IMR-90 (cell line): ENCODE results near the gene TVP23A. TPM values are rescaled to one million over a fixed set of nuclear protein-coding genes. Genes with fewer than 3 reads are reported as not detected.

Experiments
- ATAC-seq: fragments of 200-7000 bp; cut with Tn5 transposase; 2 replicates; pipeline ENCODE4 v1.9.1; 2020; ENCODE audit warnings: low read depth, mild to moderate bottlenecking, moderate library complexity
- BruUV-seq: library from RNA; stranded (reverse); fragments of 400-500 nt; replicated peaks from 2 replicates; lab custom pipeline; 2021; lab: Mats Ljungman, UMichigan
- CTCF ChIA-PET: fragments of 300-600 bp; formaldehyde crosslinking; extraction: SDS; loops from one replicate; lab custom pipeline; 2021; ENCODE audit warnings: antibody characterized with exemption; lab: Yijun Ruan, JAX
- POLR2A ChIA-PET: fragments of 300-600 bp; sonication (Branson Sonifier 250); formaldehyde crosslinking; loops from one replicate; lab custom pipeline; 2022; ENCODE audit warnings: antibody characterized with exemption; ENCODE audit not compliant: unreplicated experiment; lab: Charles Lee
- DNase-seq: peaks from one replicate; pipeline ENCODE4 v3.0.0; 2013
- H2AFZ ChIP-seq: replicated peaks from 2 replicates; pipeline ENCODE3; 2013; ENCODE audit warnings: low read length, mild to moderate bottlenecking; ENCODE audit not compliant: poor library complexity
- H2AK5ac ChIP-seq: 2 replicates; pipeline ENCODE4 v1.6.1; 2013; ENCODE audit warnings: low read depth, low read length, inconsistent platforms
- H2AK9ac ChIP-seq: replicated peaks from 2 replicates; pipeline ENCODE3; 2013; ENCODE audit warnings: mild to moderate bottlenecking, low read depth, low read length, moderate library complexity; ENCODE audit not compliant: poor library complexity
- H2BK120ac ChIP-seq: 2 replicates; pipeline ENCODE4 v1.6.1; 2013; ENCODE audit warnings: low read depth, low read length, inconsistent platforms
- H2BK15ac ChIP-seq: 3 replicates; pipeline ENCODE4 v1.6.1; 2013; ENCODE audit warnings: low read depth, low read length, inconsistent platforms
- H2BK20ac ChIP-seq: 2 replicates; pipeline ENCODE4 v1.6.1; 2013; ENCODE audit warnings: low read depth, mild to moderate bottlenecking, inconsistent platforms, low read length, moderate library complexity
- H2BK5ac ChIP-seq: 2 replicates; pipeline ENCODE4 v1.6.1; 2013; ENCODE audit warnings: mild to moderate bottlenecking, low read depth, low read length, inconsistent platforms; ENCODE audit not compliant: poor library complexity, severe bottlenecking
- H3K14ac ChIP-seq: replicated peaks from 2 replicates; pipeline ENCODE4 v1.6.1; 2013; ENCODE audit warnings: low read depth, low read length, inconsistent platforms
- H3K18ac ChIP-seq: 2 replicates; pipeline ENCODE4 v1.6.1; 2013; ENCODE audit warnings: low read depth, low read length, control low read depth
- H3K23ac ChIP-seq: 2 replicates; pipeline ENCODE4 v1.6.1; 2013; ENCODE audit warnings: low read depth, low read length, inconsistent platforms
- H3K27ac ChIP-seq: 2 replicates; pipeline ENCODE4 v1.5.1; 2013; ENCODE audit warnings: mild to moderate bottlenecking, control low read depth, low read length; ENCODE audit not compliant: insufficient read depth
- H3K27me3 ChIP-seq: 2 replicates; pipeline ENCODE4 v1.6.1; 2013; ENCODE audit warnings: low read length; ENCODE audit not compliant: control insufficient read depth, insufficient read depth
- H3K36me3 ChIP-seq: 2 replicates; pipeline ENCODE4 v1.6.1; 2013; ENCODE audit warnings: low read length, mixed read lengths; ENCODE audit not compliant: control insufficient read depth, insufficient read depth
- H3K4ac ChIP-seq: 2 replicates; pipeline ENCODE4 v1.6.1; 2013; ENCODE audit warnings: low read depth, low read length, inconsistent platforms
- H3K4me1 ChIP-seq: 2 replicates; pipeline ENCODE4 v1.6.1; 2013; ENCODE audit warnings: low read length, mixed read lengths; ENCODE audit not compliant: control insufficient read depth, insufficient read depth
- H3K4me2 ChIP-seq: 2 replicates; pipeline ENCODE4 v1.6.1; 2013; ENCODE audit warnings: low read depth, mild to moderate bottlenecking, control low read depth, low read length, moderate library complexity
- H3K4me3 ChIP-seq: 2 replicates; pipeline ENCODE4 v1.5.1; 2013; ENCODE audit warnings: low read depth, mild to moderate bottlenecking, control low read depth, low read length, moderate library complexity; ENCODE audit not compliant: insufficient read depth
- H3K56ac ChIP-seq: 2 replicates; pipeline ENCODE4 v1.6.1; 2013; ENCODE audit warnings: low read length, inconsistent platforms; ENCODE audit not compliant: insufficient read depth; ENCODE audit errors: extremely low read depth
- H3K79me1 ChIP-seq, 2 experiments: 2 replicates each; pipeline ENCODE4 v1.6.1; 2013; ENCODE audit warnings: low read length in 2 of 2, inconsistent platforms in 1 of 2, low read depth in 1 of 2
- H3K9ac ChIP-seq: 2 replicates; pipeline ENCODE4 v1.6.1; 2013; ENCODE audit warnings: low read depth, low read length, control low read depth
- H3K9me1 ChIP-seq: 2 replicates; pipeline ENCODE4 v1.6.1; 2013; ENCODE audit warnings: low read length, inconsistent platforms; ENCODE audit not compliant: insufficient read depth
- H3K9me3 ChIP-seq: 2 replicates; pipeline ENCODE4 v1.6.1; 2013; ENCODE audit warnings: low read length; ENCODE audit not compliant: control insufficient read depth, insufficient read depth
- H4K20me1 ChIP-seq: 2 replicates; pipeline ENCODE4 v1.6.1; 2013; ENCODE audit warnings: low read length, inconsistent platforms; ENCODE audit not compliant: insufficient read depth
- H4K5ac ChIP-seq: 2 replicates; pipeline ENCODE4 v1.6.1; 2013; ENCODE audit warnings: mild to moderate bottlenecking, low read depth, low read length, control low read depth
- H4K8ac ChIP-seq, 2 experiments: 2 replicates each; pipeline ENCODE4 v1.6.1; 2013; ENCODE audit warnings: low read depth in 2 of 2, low read length in 2 of 2, control low read depth in 1 of 2, inconsistent platforms in 1 of 2
- H4K91ac ChIP-seq: 2 replicates; pipeline ENCODE4 v1.6.1; 2013; ENCODE audit warnings: low read depth, low read length, inconsistent platforms; ENCODE audit not compliant: insufficient read depth
- CEBPB ChIP-seq: IDR thresholded peaks from 2 replicates; pipeline ENCODE4 v1.6.1; 2012; ENCODE audit warnings: low read depth, low read length, improper control_type of control experiment
- FOS ChIP-seq: fragments of 150-350 bp; IDR thresholded peaks from 2 replicates; pipeline ENCODE4 v1.6.1; 2016; ENCODE audit warnings: low read depth, low read length
- MAZ ChIP-seq: IDR thresholded peaks from 2 replicates; pipeline ENCODE4 v1.6.1; 2012; ENCODE audit warnings: low read depth, mild to moderate bottlenecking, low read length, improper control_type of control experiment, moderate library complexity, borderline replicate concordance
- NFE2L2 ChIP-seq: fragments of 150-350 bp; IDR thresholded peaks from 2 replicates; pipeline ENCODE4 v1.6.1; 2016; ENCODE audit warnings: low read depth, mild to moderate bottlenecking, low read length
- RFX5 ChIP-seq: IDR thresholded peaks from 2 replicates; pipeline ENCODE4 v1.8.0; 2012; ENCODE audit warnings: low read depth, mild to moderate bottlenecking, low read length, moderate library complexity
- WGBS, 2 experiments: methylation state at CpG; one replicate each; pipeline versions ENCODE4 v1.1.5 to v1.1.7; 2013; ENCODE audit warnings: missing lambda C conversion rate in 2 of 2; ENCODE audit not compliant: insufficient read length in 1 of 2; ENCODE audit errors: extremely low coverage in 2 of 2; 5-methylcytosine and 5-hydroxymethylcytosine counted together
- dilution Hi-C: fragments of 300-500 bp; cut with HindIII; formaldehyde crosslinking; loops from one replicate; pipeline ENCODE4 v1.14.3; 2018; ENCODE audit warnings: low sequenced_read_pairs; ENCODE audit not compliant: unreplicated experiment
- in situ Hi-C: fragments of 300-500 bp; cut with MboI; formaldehyde crosslinking; loops from 3 replicates; pipeline ENCODE4 v1.14.3; 2019; ENCODE audit warnings: low sequenced_read_pairs, inconsistent platforms, mixed read lengths
- intact Hi-C: fragments of 100-400 bp; cut with micrococcal nuclease; formaldehyde crosslinking; loops from 2 replicates; pipeline ENCODE4 v1.10.0; 2022
- polyA plus RNA-seq, 3 experiments: library from polyadenylated mRNA; depleted of rRNA; stranded (reverse); fragments of >200 nt; gene quantifications; 2 replicates each; pipeline ENCODE4 v1.2.3, GENCODE V29; 2012; ENCODE audit warnings: low replicate concordance in 1 of 3
- total RNA-seq: library from RNA; depleted of rRNA; stranded (reverse); fragments of >200 nt; gene quantifications from 2 replicates; pipeline ENCODE4 v1.2.3, GENCODE V29; 2012
- TF ChIP-seq, protein P1 (sequence below): conservative IDR thresholded peaks from 2 replicates; pipeline ENCODE4 v1.5.1; 2012; ENCODE audit warnings: mild to moderate bottlenecking, low read depth, low read length, improper control_type of control experiment

The TVP23A gene
- total and polyA plus RNA-seq, 2 of the 4 experiments (the other 2 are of a cell fraction): not detected

DNA sequence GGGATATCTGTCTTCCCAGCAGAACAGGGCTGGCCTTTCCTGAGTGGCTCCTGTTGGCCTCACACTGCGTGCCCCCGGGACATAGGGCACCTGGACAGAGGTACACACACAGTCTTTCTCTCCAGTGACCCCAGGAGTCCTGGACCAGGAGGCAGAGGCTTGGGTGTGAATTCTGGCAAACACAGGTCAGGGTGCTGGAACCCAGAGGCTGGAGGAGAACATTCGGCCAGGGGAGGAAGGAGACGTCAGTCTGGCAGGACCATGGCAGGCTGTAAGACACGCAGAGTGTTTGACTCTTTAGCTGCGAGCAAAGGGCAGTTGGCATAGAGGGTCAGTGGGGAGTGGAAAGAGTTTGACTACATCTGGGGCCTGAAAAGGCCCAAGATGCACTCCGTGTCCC is 4.1 kb upstream of the TVP23A start:
- no peak overlapping the region for H4K5ac ChIP-seq
- H3K9ac ChIP-seq: no peak overlapping the region
- no peak overlapping the region for H4K8ac ChIP-seq
- H3K36me3 ChIP-seq: no peaks in the 10 kb centered on the region
- WGBS, 2 experiments: 43% methylated on average over 1 of the region's 7 CpGs; no CpG with 5 or more reads in 1 of the 2 experiments
- in situ Hi-C loops: no loop called here
- no peaks in the 10 kb centered on the region for H3K9me1 ChIP-seq
- POLR2A ChIA-PET: no interaction called here
- no peak overlapping the region for H4K91ac ChIP-seq
- no peak overlapping the region for H2BK5ac ChIP-seq
- no peak overlapping the region for H3K4me2 ChIP-seq
- intact Hi-C loops: no loop called here
- no peaks in the 10 kb centered on the region for H4K20me1 ChIP-seq
- no peaks in the 10 kb centered on the region for H3K9me3 ChIP-seq
- CTCF ChIA-PET: no interaction called here
- no peak overlapping the region for H3K27ac ChIP-seq
- no peak for ATAC-seq
- H3K14ac ChIP-seq: no peak overlapping the region
- H3K4me3 ChIP-seq: no peak overlapping the region
- no peak overlapping the region for H2AFZ ChIP-seq
- no peak overlapping the region for H3K4ac ChIP-seq
- peaks cover 1% of the 10 kb centered on the region; the same call in 1 of the 2 replicates for H3K4me1 ChIP-seq
- H2BK120ac ChIP-seq: no peak overlapping the region
- H2BK20ac ChIP-seq: no peak overlapping the region
- no peak overlapping the region for H3K56ac ChIP-seq
- no peaks in the 10 kb centered on the region for H3K79me1 ChIP-seq
- no peak overlapping the region for H3K23ac ChIP-seq
- TF ChIP-seq CEBPB: no peak
- no peak for TF ChIP-seq RFX5
- TF ChIP-seq MAZ: no peak
- no peak for TF ChIP-seq NFE2L2
- TF ChIP-seq, protein P1, sequence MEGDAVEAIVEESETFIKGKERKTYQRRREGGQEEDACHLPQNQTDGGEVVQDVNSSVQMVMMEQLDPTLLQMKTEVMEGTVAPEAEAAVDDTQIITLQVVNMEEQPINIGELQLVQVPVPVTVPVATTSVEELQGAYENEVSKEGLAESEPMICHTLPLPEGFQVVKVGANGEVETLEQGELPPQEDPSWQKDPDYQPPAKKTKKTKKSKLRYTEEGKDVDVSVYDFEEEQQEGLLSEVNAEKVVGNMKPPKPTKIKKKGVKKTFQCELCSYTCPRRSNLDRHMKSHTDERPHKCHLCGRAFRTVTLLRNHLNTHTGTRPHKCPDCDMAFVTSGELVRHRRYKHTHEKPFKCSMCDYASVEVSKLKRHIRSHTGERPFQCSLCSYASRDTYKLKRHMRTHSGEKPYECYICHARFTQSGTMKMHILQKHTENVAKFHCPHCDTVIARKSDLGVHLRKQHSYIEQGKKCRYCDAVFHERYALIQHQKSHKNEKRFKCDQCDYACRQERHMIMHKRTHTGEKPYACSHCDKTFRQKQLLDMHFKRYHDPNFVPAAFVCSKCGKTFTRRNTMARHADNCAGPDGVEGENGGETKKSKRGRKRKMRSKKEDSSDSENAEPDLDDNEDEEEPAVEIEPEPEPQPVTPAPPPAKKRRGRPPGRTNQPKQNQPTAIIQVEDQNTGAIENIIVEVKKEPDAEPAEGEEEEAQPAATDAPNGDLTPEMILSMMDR: no peak
- no peak for TF ChIP-seq FOS
- H2AK5ac ChIP-seq: no peak overlapping the region
- no peak overlapping the region for H3K18ac ChIP-seq
- no peak overlapping the region for H2AK9ac ChIP-seq
- dilution Hi-C loops: no loop called here
- BruUV-seq: no TSS peak
- H3K27me3 ChIP-seq: peaks cover 20% of the 10 kb centered on the region
- no peak overlapping the region for H2BK15ac ChIP-seq
- DNase-seq: no peak
